Measurements from ENCODE around the gene SVOP. TPM values are rescaled to one million over a fixed set of nuclear protein-coding genes. Genes with fewer than 3 reads are reported as not detected.

SVOP gene
- total RNA-seq, 3 donors from 2014 or later (not counting 1 experiment from before 2014, with no cell fraction given), result not detected

GRCh38 chr12:108930756-108931155, 90.1 kb downstream of the SVOP start:
- no peak for ATAC-seq
- peaks cover 0 to 3% of the 10 kb centered on the region in 2 donors for H3K27me3 Mint-ChIP-seq (ENCODE audit: low read depth in 2 of 2)
- Histone ChIP-seq H3K27me3 (ENCODE audit: control insufficient read depth, insufficient read depth, low read length) (no peaks in the 10 kb centered on the region), H3K4me1 (ENCODE audit: control insufficient read depth, insufficient read depth, low read length) (no peaks in the 10 kb centered on the region), H3K9me3 (ENCODE audit: control insufficient read depth, insufficient read depth, low read length) (no peaks in the 10 kb centered on the region), H3K4me3 (ENCODE audit: low read length) (no peak overlapping the region), H3K27ac (ENCODE audit: low read length) (no peak overlapping the region), H3K36me3 (ENCODE audit: control insufficient read depth, insufficient read depth, low read length) (no peaks in the 10 kb centered on the region)
- intact Hi-C loops (cut with micrococcal nuclease), result no loop called here
- no peaks in the 10 kb centered on the region for H3K36me3 Mint-ChIP-seq
- H3K4me3 Mint-ChIP-seq, result no peak overlapping the region
- TF ChIP-seq, protein P1, sequence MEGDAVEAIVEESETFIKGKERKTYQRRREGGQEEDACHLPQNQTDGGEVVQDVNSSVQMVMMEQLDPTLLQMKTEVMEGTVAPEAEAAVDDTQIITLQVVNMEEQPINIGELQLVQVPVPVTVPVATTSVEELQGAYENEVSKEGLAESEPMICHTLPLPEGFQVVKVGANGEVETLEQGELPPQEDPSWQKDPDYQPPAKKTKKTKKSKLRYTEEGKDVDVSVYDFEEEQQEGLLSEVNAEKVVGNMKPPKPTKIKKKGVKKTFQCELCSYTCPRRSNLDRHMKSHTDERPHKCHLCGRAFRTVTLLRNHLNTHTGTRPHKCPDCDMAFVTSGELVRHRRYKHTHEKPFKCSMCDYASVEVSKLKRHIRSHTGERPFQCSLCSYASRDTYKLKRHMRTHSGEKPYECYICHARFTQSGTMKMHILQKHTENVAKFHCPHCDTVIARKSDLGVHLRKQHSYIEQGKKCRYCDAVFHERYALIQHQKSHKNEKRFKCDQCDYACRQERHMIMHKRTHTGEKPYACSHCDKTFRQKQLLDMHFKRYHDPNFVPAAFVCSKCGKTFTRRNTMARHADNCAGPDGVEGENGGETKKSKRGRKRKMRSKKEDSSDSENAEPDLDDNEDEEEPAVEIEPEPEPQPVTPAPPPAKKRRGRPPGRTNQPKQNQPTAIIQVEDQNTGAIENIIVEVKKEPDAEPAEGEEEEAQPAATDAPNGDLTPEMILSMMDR (IDR thresholded peaks at IDR 0.05), result no peak
- no peak for DNase-seq
- WGBS (ENCODE audit: insufficient coverage), result 92% methylated on average over 3 of the region's 3 CpGs
- H3K27ac Mint-ChIP-seq, result no peak overlapping the region
- H3K4me1 Mint-ChIP-seq, result no peaks in the 10 kb centered on the region
- no peaks in the 10 kb centered on the region for H3K9me3 Mint-ChIP-seq

- no peak overlapping the region for H3K4me3 ChIP-seq (ENCODE audit: low read length)
- TF ChIP-seq, protein P1 (IDR thresholded peaks at IDR 0.05), result no peak
- Mint-ChIP-seq H3K36me3 (no peaks in the 10 kb centered on the region), H3K4me3 (no peak overlapping the region), H3K9me3 (no peaks in the 10 kb centered on the region), H3K4me1 (no peaks in the 10 kb centered on the region), H3K27ac (no peak overlapping the region), H3K27me3 (ENCODE audit: low read depth in 2 of 2) (peaks cover 0 to 3% of the 10 kb centered on the region in 2 donors)
- ATAC-seq, result no peak
- no peaks in the 10 kb centered on the region for H3K9me3 ChIP-seq (ENCODE audit: control insufficient read depth, insufficient read depth, low read length)
- no peaks in the 10 kb centered on the region for H3K27me3 ChIP-seq (ENCODE audit: control insufficient read depth, insufficient read depth, low read length)
- intact Hi-C loops (cut with micrococcal nuclease), result no loop called here
- DNase-seq, result no peak
- H3K36me3 ChIP-seq (ENCODE audit: control insufficient read depth, insufficient read depth, low read length), result no peaks in the 10 kb centered on the region
- no peak overlapping the region for H3K27ac ChIP-seq (ENCODE audit: low read length)
- no peaks in the 10 kb centered on the region for H3K4me1 ChIP-seq (ENCODE audit: control insufficient read depth, insufficient read depth, low read length)
- WGBS (ENCODE audit: insufficient coverage), result 43% methylated on average over 5 of the region's 5 CpGs
Observed at GRCh38 chr12:108930155-108930554, 90.7 kb downstream of the SVOP start.

GRCh38 chr12:108928695-108929094, 92.2 kb downstream of the SVOP start:
- 90% methylated on average over 8 of the region's 8 CpGs for WGBS (ENCODE audit: insufficient coverage)
- H3K9me3 Mint-ChIP-seq, result no peaks in the 10 kb centered on the region
- intact Hi-C loops (cut with micrococcal nuclease), result no loop called here

GRCh38 chr12:108922918-108923317, 98.0 kb downstream of the SVOP start:
- Histone ChIP-seq H3K4me1 (ENCODE audit: control insufficient read depth, insufficient read depth, low read length) (no peaks in the 10 kb centered on the region), H3K9me3 (ENCODE audit: control insufficient read depth, insufficient read depth, low read length) (peaks cover 3% of the 10 kb centered on the region), H3K4me3 (ENCODE audit: low read length) (no peak overlapping the region), H3K27me3 (ENCODE audit: control insufficient read depth, insufficient read depth, low read length) (no peaks in the 10 kb centered on the region), H3K27ac (ENCODE audit: low read length) (no peak overlapping the region), H3K36me3 (ENCODE audit: control insufficient read depth, insufficient read depth, low read length) (no peaks in the 10 kb centered on the region)
- ATAC-seq (no peak), DNase-seq (no peak)
- WGBS (ENCODE audit: insufficient coverage), result 94% methylated on average over 3 of the region's 3 CpGs
- Mint-ChIP-seq H3K36me3 (no peaks in the 10 kb centered on the region), H3K9me3 (no peaks in the 10 kb centered on the region), H3K27ac (no peak overlapping the region), H3K27me3 (ENCODE audit: low read depth in 2 of 2) (no peaks in the 10 kb centered on the region), H3K4me1 (no peaks in the 10 kb centered on the region), H3K4me3 (no peak overlapping the region)
- intact Hi-C loops (cut with micrococcal nuclease), result no loop called here
- TF ChIP-seq, protein P1 (IDR thresholded peaks at IDR 0.05), result no peak

More at GRCh38 chr12:108928695-108929094, 92.2 kb downstream of the SVOP start:
- no peak overlapping the region for H3K4me3 Mint-ChIP-seq
- H3K36me3 Mint-ChIP-seq, result no peaks in the 10 kb centered on the region
- H3K27ac Mint-ChIP-seq, result no peak overlapping the region
- DNase-seq (no peak), ATAC-seq (no peak)
- H3K27me3 Mint-ChIP-seq (ENCODE audit: low read depth in 2 of 2), result peaks cover 0 to 3% of the 10 kb centered on the region in 2 donors
- no peaks in the 10 kb centered on the region for H3K4me1 Mint-ChIP-seq
- TF ChIP-seq, protein P1 (IDR thresholded peaks at IDR 0.05), result no peak
- Histone ChIP-seq H3K27ac (ENCODE audit: low read length) (no peak overlapping the region), H3K36me3 (ENCODE audit: control insufficient read depth, insufficient read depth, low read length) (no peaks in the 10 kb centered on the region), H3K4me1 (ENCODE audit: control insufficient read depth, insufficient read depth, low read length) (no peaks in the 10 kb centered on the region), H3K4me3 (ENCODE audit: low read length) (no peak overlapping the region), H3K9me3 (ENCODE audit: control insufficient read depth, insufficient read depth, low read length) (no peaks in the 10 kb centered on the region), H3K27me3 (ENCODE audit: control insufficient read depth, insufficient read depth, low read length) (no peaks in the 10 kb centered on the region)

All from natural killer cell (primary cell).